Activated CD8-positive, alpha-beta memory T cell treated with anti-CD3 and anti-CD28 coated beads, Interleukin-2, amount 50 U/mL, for 4 hours (primary cell): ENCODE data around the gene CSTF2T.
"Not testable (repeated sequence)": the region's sequence is repeated elsewhere in the genome, so short reads cannot be mapped to it uniquely, and the experiment has no call there.

Experiments
- DNase-seq: peaks from one replicate; pipeline ENCODE4 v3.0.0-alpha.2; 2020

CSTF2T gene

DNA sequence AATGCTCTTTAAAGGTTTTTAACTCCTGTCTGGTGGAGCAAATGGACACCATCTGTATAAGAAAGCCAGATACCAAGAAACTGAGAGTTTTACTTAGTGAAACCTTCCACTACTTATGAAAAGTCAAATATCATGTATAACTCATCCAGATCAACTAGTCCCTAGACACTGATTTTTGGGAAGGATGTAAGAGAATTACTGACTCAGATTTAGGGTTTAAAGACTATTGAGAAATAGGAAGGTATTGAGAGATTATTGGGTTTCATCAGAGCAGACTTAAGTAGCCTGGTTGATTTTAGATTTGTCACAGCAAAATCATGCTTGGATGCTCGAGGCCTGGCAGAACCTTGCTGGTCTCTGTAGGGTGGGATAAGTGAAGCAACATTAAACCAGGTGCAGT is 3.1 kb downstream of the CSTF2T start:
- no peak for DNase-seq

DNA sequence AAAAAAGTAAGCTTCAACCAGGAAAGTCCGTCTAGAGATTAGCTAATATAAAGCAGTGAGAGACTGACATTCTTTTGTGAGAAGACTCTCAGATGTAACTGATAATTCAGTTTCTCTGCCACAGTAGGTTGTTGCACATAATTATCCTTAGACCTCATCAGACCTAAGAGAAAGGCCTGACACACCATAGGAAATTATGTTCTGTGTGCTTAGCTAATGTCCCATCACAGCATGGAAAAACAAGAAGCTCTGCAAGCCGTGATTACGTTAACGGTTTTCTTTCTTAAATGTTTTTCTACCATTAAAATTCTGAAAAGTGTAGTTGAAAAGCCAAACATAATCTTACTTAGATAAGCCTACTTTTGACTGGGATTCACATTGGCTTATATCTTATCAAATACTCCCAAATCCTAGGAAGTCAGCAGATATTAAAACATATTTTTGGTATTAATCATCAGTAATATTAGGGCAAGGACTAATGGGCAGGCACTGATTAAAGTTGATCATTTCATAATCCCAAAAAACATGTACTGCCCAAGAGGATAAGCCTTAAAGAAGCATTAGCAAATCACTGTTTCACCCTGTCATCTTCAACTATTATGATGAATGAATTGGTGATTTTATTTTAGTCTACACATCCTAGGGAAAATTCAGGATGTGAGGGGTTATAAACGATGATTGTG is 5.2 kb downstream of the CSTF2T start:
- no peak for DNase-seq

DNA sequence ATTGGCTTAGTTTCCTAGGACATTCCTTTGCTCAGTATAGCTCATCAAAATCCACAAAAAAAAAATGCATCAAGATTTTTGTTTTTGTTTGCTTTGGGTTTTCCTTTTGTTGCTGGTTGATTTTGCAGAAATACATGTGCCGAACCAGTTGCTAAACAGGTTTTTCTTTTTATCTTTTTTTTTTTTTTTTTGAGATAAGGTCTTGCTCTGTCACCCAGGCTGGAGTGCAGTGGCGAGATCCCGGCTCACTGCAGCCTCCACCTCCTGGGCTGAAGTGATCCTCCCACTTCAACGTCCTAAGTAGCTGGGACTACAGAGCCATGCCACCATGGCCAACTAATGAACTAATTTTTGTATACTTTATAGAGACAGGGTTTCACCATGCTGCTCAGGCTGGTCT is 8.3 kb downstream of the CSTF2T start:
- DNase-seq = no peak

DNA sequence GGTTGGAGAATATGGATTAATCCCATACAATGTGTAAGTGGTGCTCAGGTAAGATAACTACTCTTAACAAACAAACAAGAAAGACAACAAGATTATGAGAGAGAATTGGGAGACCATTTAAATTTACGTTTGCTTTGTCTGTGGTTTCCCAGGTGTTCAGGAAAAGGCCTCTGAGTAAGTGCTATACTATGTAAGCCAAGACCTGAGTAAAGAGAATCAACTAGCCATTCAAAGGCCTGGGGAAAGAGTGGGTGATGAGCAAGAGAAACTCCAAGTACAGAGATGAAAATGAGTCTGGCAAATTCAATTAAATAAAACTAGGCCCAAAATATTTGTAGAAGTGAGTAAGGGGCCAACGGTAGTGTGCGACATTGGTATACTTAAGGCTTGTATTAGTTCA is 9.9 kb downstream of the CSTF2T start:
- no peak for DNase-seq

DNA sequence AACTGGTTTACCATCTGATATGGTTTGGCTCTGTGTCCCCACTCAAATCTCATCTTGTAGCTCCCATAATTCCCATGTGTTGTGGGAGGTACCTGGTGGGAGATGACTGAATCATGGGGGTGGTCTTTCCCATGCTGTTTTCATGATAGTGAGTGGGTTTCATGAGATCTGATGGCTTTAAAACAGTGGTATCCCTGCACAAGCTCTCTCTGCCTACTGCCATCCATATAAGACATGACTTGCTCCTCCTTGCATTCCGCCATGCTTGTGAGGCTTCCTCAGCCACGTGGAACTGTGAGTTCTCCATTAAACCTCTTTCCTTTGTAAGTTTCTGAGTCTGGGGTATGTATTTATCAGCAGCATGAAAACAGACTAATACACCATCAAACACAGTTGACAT is 10.6 kb downstream of the CSTF2T start:
- not testable (repeated sequence) for DNase-seq

DNA sequence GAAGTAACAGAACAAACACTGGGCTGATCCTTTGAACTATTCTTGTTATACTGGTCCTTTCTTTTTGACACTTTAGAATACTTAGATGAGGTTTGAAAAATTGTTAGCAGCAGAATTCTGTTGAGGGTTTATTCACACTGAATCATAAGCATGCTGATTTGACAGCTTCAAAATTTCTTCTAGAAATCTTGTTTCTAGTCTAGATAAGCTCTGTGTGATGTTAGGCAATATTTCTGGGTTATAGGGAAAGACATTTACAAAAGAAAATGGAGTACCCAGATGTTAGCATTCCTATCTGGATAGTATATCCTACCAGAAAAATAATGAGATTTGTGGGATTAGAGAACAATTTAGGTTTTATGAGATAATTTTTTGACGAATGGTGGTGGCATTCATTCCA is 12.1 kb downstream of the CSTF2T start:
- no peak for DNase-seq

DNA sequence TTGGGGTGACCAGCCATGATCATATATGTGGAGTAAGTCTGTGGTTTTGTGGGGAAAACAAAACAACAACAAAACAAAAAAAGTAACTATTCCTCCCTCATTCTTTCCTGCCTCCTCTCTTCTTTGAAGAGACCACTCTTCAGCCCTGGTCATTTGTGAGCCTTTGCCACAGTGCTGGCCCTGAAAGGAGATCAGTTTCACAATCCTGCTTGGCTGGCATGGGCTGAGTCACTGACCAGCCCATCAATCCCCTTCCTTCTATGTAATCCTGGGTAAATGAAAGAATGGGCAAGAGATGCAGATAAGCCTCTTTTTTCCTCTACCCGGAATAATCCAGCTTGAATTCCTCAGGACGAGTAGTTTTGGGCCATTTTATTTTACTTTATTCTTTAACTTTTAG is 13.6 kb downstream of the CSTF2T start:
- DNase-seq = no peak

DNA sequence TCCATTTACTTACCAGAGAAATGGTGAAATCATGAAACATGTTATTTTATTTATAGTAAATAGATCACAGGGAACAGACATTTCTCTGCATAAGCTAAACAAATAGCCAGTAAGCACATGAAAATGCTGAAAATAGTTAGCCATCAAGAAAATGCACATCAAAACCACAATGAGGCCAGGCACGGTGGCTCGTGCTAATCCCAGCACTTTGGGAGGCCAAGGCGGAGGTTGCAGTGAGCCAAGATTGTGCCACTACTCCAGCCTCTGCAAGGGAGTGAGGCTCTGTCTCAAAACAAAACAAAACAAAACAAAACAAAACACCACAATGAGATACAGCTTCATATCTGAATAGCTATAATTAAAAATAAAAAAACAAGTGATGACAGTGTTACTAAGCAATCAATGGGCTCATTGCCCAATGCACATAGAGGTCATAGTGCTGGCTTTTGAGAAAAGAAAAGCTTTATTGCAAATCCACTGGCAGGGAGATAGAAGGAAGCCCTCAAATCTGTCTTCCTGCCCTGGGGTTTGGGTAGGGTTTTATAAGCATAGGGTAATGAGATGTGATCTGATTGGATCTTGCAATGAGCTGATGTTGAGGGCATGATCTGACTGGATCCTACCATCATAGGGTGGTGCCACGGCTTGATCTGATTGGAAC is 16.2 kb downstream of the CSTF2T start:
- no peak for DNase-seq

DNA sequence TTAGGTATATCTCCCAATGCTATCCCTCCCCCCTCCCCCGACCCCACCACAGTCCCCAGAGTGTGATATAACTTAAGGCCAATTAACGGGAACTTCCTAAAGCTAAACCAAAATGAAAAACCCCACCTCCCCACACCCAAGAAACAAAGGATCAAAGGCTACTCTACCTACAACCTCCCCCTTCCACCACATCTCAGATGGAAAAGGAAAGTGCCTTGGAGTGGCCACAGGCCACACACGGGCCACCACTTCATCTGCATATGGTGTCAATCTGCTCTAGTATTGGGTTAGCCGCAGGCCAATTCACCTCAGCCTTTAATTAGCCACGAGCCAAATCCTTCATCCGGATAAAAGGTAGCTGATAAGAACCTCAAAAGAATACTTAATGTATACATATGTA is 19.6 kb downstream of the CSTF2T start:
- DNase-seq = no peak

DNA sequence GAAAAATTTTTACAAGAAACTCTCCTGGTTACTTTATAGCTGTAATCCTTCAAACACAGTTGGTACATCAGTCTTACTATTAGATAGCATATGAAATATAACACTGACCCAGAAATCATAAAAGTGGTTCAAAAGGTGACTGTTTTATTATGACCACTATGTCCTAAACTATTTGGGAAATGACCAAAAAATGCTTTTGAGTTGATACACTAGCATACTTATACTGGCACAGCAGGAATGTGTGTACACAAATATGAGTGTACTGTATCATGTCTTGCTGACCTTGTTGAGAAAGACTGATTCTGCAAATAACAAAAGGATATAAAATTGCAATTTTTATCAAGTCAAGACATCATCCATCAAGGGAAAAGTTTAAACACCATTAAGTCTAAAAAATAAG is 24.3 kb downstream of the CSTF2T start:
- no peak for DNase-seq

DNA sequence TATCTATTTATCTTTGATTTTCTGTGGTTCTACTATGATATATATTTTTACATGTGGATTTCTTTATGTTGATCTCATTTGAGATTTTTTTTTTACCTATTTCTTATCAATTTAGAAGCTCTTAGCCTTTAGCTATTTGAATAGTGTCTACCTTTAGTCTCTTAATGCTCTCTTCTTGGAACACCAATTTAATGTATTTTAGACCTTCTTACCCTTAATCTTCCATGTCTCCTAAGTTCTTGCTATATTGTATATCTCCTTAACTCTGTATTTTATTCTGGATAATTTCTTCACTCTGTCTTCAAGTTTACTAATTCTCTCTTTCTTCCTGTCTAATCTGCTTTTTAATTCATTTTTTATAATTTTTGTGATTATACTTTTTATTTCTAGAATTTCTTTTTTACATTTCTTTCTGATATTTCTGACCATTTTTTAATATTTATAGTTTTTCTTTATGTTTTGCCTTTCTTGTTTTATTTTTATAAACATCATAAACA is 27.3 kb downstream of the CSTF2T start:
- DNase-seq = no peak

DNA sequence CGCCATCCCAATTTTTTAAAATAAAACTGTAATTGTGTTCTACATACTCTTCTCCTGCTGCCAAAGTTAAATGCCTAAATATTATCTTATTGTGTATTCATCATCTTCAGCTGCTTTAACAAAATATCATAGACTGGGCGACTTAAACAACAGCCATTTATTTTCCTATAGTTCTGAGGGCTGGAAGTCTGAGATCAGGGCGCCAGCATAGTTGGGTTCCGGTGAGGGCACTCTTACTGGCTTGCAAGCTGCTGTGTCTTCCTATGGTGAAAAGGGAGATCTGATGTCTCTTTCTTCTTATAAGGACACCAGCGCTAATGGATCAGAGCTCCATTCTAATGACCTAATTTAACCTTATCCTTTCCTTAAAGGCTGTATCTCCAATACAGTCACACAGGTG is 30.4 kb downstream of the CSTF2T start:
- no peak for DNase-seq

DNA sequence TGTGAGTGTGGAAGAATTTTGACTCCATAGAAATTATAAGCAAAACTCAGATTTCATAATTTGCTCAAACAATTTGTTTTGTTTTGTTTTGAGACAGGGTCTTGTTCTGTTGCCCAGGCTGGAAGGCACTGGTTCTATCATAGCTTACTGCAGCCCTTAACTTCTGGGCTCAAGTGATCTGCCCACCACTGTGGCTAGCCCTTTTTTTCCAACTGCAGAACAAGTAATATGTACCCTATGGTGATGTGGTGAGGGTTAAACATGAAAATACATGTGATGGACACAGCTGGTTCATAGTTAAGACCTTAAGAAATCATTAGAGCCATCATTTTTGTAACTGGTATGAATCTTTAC is 31.1 kb downstream of the CSTF2T start:
- DNase-seq = no peak

DNA sequence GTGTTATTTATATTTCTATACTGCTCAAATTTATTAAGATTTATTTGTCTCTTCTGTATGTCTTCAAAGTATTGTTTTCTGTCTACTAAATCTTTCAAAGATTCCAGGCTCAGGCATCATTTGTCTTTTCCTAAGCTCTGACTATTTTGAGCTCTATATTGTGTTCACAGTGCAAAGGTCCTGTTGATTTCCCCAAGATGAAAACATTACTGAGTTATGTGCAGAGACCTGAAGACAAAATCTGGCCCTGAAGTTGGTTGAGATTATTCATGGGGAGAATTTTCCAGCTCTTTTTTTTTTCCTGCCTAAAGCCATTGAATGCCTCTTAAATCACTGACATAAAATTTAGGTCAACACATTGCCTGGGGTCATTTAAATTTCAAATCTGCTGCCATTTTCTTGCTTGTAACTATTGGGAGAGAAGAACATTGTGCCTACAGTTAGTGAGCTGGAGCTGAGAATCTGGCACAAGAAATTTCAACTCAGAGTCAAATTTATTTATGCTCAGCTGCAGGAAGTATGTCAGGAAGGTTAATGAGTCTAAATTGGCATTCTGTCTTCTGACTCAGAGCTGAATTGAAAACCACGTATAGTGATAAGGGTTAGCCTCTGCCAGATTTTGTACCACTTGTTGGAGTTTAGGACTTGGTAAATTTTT is 31.6 kb downstream of the CSTF2T start:
- no peak for DNase-seq

DNA sequence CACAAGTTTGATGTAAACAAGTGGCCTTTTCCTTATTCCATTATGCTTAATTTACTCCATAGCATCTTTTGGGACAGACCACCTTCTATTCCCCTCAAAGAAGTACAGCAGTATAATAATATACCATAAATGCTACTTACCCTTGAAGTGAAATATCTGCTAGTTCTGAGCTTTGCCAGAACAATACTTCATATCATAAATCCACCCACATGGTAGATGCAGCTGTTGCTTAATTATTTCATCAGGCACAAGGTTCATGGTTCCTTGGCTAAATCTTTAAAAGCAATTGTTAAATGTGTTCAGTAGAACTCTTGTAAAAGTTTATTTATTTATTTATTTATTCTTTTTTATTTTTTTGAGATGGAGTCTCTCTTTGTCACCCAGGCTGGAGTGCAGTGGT is 32.9 kb downstream of the CSTF2T start:
- no peak for DNase-seq

DNA sequence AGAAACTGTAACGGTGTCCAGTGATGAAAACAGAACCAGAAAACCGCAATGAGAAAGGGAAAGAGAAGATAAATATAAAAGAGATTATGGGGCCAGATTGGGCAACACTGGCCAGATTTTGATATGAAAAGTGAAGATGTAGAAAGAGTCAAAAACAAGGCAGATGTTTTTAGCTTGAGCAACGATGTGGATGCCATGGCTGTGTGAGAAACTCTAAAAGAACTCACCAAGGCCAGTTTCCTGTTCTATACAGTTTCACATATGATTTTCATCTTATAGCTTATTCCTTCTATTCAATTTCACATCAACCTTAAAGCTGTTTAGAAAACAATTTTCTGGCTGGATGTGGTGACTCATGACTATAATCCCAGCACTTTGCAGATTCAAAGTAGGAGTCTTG is 36.3 kb downstream of the CSTF2T start:
- DNase-seq = no peak

DNA sequence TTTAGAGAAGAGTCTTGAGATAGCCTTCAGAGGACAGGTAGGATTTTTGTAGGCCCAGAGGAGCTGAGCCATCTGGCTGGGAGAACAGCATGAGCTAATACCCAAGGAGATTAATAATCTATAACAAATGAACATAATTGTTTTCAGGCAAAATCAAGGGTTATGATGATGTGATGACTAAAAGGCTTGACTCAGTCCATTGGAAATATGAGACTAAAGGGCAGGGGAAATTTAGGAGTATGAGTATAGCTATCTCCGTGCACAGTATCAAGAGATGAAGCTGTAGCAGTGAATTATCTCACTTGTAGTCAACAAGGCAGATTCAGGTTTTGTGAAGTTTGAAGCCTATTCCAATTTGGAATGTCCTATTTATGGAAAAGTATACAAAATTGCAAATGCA is 40.1 kb downstream of the CSTF2T start:
- DNase-seq = no peak

DNA sequence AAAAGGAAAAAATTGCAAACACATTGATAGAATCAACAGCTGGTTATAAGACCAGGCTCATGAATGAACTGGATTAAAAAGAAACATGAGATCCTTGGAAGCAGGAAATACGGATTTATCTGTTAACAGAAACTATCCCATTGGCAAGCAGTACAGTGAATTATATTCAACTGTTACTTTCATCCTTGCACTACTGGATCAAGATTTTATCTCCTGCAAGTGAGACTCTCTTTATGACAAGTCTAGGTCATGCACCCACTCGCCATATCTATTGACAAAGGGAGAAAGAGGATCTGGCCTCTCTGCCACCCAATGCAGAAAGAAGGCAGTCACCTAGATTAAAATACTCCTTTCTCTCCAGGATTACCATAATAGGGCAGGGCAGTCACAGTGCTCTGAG is 41.4 kb downstream of the CSTF2T start:
- DNase-seq = no peak

DNA sequence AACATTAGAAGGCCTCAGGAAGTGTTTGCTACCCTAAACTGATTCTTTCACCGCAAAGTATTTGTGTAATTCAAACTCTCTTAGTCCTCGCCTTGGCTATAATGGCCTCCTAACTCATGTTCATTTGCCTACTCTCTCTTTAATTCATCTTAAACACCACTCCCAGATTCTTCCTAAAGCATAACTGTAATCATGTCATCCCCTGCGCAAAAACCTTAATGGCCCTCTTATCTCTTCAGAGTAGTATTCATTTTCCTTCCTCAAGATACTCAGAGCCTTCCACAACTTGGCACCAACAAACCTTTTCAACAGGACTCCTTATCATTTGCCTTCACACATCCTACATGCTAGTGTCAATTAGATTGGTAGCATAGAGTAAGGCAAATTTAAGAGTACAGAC is 42.9 kb downstream of the CSTF2T start:
- no peak for DNase-seq

DNA sequence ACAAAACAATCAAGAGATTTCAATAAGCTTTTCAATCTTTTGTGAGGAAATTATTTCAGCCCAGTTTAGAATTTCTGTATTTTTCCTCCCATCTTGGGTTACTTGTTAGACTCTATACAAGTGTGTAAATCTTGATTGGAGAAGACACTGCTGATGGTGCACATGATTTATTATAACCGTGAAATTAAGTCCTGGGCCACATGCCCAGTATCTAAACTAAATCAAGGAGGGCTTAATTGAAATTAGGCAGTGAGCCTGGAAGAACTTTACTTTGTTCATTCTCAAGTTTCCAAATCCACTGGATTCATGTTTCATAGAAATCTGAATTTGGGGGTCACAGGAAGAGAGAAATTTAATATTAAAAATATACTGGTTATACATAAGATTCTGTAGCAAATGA is 44.5 kb downstream of the CSTF2T start:
- no peak for DNase-seq

DNA sequence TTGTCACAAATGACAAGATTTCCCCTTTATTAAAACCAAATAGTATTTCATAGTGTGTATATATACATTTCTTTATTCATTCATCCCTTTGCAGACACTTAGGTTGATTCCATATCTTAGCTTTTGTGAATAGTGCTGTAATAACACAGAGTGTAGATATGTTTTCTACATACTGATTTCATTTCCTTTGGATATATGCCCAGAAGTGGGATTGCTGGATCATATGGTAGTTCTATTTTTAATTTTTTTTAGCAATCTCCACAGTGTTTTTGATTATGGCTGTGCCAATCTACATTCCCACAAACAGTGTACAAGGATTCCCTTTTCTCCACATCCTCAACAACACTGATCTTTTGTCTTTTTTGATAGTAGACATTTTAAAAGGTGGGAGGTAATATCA is 46.4 kb downstream of the CSTF2T start:
- DNase-seq = no peak

DNA sequence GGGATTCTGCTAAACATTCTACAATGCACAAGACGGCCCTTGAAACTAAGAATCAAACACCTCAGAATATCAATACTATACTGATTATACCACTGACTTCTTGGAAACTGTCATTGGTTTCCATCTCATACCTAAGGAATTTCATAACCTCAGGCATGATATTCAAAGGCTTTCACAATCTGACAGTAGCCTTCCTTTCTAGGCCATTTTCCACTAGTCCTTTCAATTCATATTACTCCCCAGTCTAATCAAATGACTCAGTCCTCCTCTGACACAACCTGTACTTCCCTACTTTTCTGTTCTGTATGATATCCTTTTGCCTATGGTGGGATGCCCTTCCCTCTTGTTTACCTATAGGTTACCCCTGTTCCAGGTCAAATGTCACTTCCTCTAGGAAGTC is 48.3 kb downstream of the CSTF2T start:
- no peak for DNase-seq

DNA sequence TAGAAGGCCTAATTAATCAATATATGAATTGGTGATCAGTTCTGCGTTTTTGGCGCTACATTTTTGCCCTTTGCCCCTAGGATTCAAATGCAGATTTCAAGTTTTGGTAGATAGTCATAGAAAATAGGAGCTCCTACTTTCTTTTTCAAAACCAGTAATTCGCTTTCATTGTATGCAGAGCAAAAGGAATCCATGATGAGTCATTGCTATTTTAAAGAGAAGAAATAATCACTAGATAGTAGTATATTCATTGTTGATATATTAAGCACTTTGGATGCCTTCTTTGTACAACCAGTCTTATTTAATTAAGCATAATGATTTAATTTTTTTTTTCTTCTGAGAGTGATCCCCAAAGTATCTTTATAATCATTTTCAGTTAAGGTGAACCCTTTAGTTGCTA is 50.3 kb downstream of the CSTF2T start:
- DNase-seq = no peak
